Measurements from ENCODE around the gene TUNAR. TPM values are rescaled to one million over a fixed set of nuclear protein-coding genes. Genes with fewer than 3 reads are reported as not detected.

Gene TUNAR
- total RNA-seq, 1 experiment from 2014 or later = not detected

DNA sequence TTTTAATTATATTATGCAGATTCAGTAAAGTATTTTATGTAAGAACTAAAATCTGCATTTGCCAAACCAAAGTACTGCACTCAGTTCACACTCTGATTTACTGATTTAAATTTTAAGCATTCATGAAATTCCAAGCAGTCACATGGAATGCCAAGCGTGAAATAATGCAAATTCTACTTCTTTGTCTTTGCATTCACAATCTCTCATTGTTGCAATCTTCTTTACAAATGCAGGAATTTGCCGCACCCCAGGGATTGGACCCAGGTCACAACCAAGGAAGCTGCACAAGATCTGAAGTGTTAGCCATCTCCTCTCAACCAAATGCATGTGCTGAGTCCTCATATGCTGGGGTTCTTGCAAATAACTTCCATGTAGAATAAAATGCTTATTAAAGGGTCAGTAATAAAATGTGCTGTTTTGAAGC is 71.9 kb downstream of the TUNAR start:
- H3K4me1 ChIP-seq (ENCODE audit: insufficient read depth, low read length) = no peaks in the 10 kb centered on the region
- no peak overlapping the region for H3K27ac ChIP-seq (ENCODE audit: low read length)
- H2AFZ ChIP-seq (ENCODE audit: low read length) = no peak overlapping the region
- DNase-seq (no peak), ATAC-seq (no peak)
- H3K9ac ChIP-seq (ENCODE audit: low read length) = no peak overlapping the region
- no peak overlapping the region for H3K4me3 ChIP-seq (ENCODE audit: low read length)
- no peaks in the 10 kb centered on the region for H3K79me2 ChIP-seq (ENCODE audit: low read length)
- H3F3A ChIP-seq (ENCODE audit: low read length, unreplicated experiment) = no peaks in the 10 kb centered on the region
- BruUV-seq (replicated peaks) = no TSS peak
- intact Hi-C loops (cut with micrococcal nuclease) = no loop called here
- POLR2A ChIA-PET (ENCODE audit: unreplicated experiment) = no interaction called here
- H3K4me2 ChIP-seq (ENCODE audit: low read length) = no peak overlapping the region
- no peaks in the 10 kb centered on the region for H3K36me3 ChIP-seq (ENCODE audit: low read depth, low read length)
- no peaks in the 10 kb centered on the region for H3K9me3 ChIP-seq (ENCODE audit: low read length)
- no peaks in the 10 kb centered on the region for H3K9me2 ChIP-seq (replicated peaks; ENCODE audit: low read length)
- TF ChIP-seq, protein P1, sequence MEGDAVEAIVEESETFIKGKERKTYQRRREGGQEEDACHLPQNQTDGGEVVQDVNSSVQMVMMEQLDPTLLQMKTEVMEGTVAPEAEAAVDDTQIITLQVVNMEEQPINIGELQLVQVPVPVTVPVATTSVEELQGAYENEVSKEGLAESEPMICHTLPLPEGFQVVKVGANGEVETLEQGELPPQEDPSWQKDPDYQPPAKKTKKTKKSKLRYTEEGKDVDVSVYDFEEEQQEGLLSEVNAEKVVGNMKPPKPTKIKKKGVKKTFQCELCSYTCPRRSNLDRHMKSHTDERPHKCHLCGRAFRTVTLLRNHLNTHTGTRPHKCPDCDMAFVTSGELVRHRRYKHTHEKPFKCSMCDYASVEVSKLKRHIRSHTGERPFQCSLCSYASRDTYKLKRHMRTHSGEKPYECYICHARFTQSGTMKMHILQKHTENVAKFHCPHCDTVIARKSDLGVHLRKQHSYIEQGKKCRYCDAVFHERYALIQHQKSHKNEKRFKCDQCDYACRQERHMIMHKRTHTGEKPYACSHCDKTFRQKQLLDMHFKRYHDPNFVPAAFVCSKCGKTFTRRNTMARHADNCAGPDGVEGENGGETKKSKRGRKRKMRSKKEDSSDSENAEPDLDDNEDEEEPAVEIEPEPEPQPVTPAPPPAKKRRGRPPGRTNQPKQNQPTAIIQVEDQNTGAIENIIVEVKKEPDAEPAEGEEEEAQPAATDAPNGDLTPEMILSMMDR (conservative IDR thresholded peaks at IDR 0.05; ENCODE audit: low read depth, low read length) = no peak
- no peak for TF ChIP-seq EZH2phosphoT487 (IDR thresholded peaks at IDR 0.05; ENCODE audit: borderline replicate concordance, low read length)
- no peak for TF ChIP-seq EZH2 (IDR thresholded peaks at IDR 0.05; ENCODE audit: low read length, unreplicated experiment)
- H3K27me3 ChIP-seq (ENCODE audit: low read length) = no peaks in the 10 kb centered on the region
- H4K20me1 ChIP-seq (ENCODE audit: low read length) = no peaks in the 10 kb centered on the region
- CTCF ChIA-PET = no interaction called here

DNA sequence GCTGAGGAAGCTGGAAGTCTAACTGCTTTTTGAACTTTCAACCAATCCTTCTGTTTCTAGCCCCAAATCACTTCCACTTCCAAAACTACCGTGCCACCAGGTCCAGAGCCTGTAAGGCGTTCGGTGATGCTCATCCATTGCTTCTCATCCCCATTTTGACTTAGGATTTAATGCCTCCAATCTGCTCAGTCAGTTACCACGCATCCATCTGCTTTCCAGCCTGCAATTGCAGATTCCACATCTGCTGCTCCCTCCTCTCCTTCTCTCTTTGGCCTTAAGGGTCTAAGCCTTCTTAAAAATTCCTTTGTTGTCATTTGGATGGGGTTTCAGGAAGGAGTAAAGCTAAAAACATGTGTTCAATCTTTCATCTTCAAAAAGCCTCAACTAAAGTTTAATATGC is 74.7 kb downstream of the TUNAR start:
- no peak overlapping the region for H3K4me3 ChIP-seq (ENCODE audit: low read length)
- ATAC-seq (no peak), DNase-seq (no peak)
- H3K4me2 ChIP-seq (ENCODE audit: low read length) = no peak overlapping the region
- H4K20me1 ChIP-seq (ENCODE audit: low read length) = no peaks in the 10 kb centered on the region
- no peaks in the 10 kb centered on the region for H3K79me2 ChIP-seq (ENCODE audit: low read length)
- POLR2A ChIA-PET (ENCODE audit: unreplicated experiment) = no interaction called here
- no peaks in the 10 kb centered on the region for H3K9me2 ChIP-seq (replicated peaks; ENCODE audit: low read length)
- H3K9ac ChIP-seq (ENCODE audit: low read length) = no peak overlapping the region
- H2AFZ ChIP-seq (ENCODE audit: low read length) = no peak overlapping the region
- no peak overlapping the region for H3K27ac ChIP-seq (ENCODE audit: low read length)
- no peaks in the 10 kb centered on the region for H3K4me1 ChIP-seq (ENCODE audit: insufficient read depth, low read length)
- no TSS peak for BruUV-seq (replicated peaks)
- TF ChIP-seq EZH2phosphoT487 (IDR thresholded peaks at IDR 0.05; ENCODE audit: borderline replicate concordance, low read length) (no peak), EZH2 (IDR thresholded peaks at IDR 0.05; ENCODE audit: low read length, unreplicated experiment) (no peak)
- TF ChIP-seq, protein P1 (conservative IDR thresholded peaks at IDR 0.05; ENCODE audit: low read depth, low read length) = no peak
- CTCF ChIA-PET = no interaction called here
- H3K9me3 ChIP-seq (ENCODE audit: low read length) = no peaks in the 10 kb centered on the region
- intact Hi-C loops (cut with micrococcal nuclease) = no loop called here
- no peaks in the 10 kb centered on the region for H3K27me3 ChIP-seq (ENCODE audit: low read length)
- H3F3A ChIP-seq (ENCODE audit: low read length, unreplicated experiment) = no peaks in the 10 kb centered on the region
- H3K36me3 ChIP-seq (ENCODE audit: low read depth, low read length) = no peaks in the 10 kb centered on the region

DNA sequence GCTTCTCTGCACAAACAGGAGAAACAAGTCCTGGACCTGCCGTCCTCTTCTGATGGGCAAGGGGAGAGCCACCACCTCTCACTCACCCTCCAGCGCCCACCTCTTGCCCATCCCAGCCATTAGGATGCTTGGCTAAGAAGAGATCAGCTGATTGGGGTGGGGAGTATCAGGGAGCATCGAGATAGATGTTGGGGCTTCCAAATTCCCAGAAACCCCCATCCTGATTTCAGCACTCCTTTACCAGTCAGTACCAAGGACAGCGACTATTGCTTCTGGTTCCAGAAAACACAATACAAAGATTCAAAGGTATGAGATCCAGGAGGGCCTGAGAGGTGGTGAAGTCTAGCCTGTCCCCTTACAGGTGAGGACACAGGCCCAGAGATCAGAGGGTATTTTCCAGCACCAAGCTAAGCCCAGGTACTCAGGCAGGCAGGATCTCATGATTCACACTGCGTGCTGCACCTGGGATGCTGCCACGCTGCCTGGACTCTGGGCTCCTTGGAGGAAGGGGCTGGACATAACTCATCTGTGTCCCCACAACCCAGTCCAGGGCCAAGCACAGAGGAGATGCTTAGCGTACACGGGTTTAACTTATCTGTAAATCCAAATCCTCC is 76.6 kb downstream of the TUNAR start:
- no peak overlapping the region for H3K27ac ChIP-seq (ENCODE audit: low read length)
- no TSS peak for BruUV-seq (replicated peaks)
- H3F3A ChIP-seq (ENCODE audit: low read length, unreplicated experiment) = no peaks in the 10 kb centered on the region
- no peak overlapping the region for H3K4me2 ChIP-seq (ENCODE audit: low read length)
- CTCF ChIA-PET = no interaction called here
- no peaks in the 10 kb centered on the region for H3K36me3 ChIP-seq (ENCODE audit: low read depth, low read length)
- no peaks in the 10 kb centered on the region for H3K79me2 ChIP-seq (ENCODE audit: low read length)
- no peaks in the 10 kb centered on the region for H3K9me2 ChIP-seq (replicated peaks; ENCODE audit: low read length)
- H2AFZ ChIP-seq (ENCODE audit: low read length) = no peak overlapping the region
- no peaks in the 10 kb centered on the region for H3K4me1 ChIP-seq (ENCODE audit: insufficient read depth, low read length)
- no peaks in the 10 kb centered on the region for H4K20me1 ChIP-seq (ENCODE audit: low read length)
- no peak for ATAC-seq
- H3K9ac ChIP-seq (ENCODE audit: low read length) = no peak overlapping the region
- no peak for TF ChIP-seq EZH2 (IDR thresholded peaks at IDR 0.05; ENCODE audit: low read length, unreplicated experiment)
- TF ChIP-seq, protein P1 (conservative IDR thresholded peaks at IDR 0.05; ENCODE audit: low read depth, low read length) = no peak
- TF ChIP-seq EZH2phosphoT487 (IDR thresholded peaks at IDR 0.05; ENCODE audit: borderline replicate concordance, low read length) = no peak
- POLR2A ChIA-PET (ENCODE audit: unreplicated experiment) = no interaction called here
- no peaks in the 10 kb centered on the region for H3K9me3 ChIP-seq (ENCODE audit: low read length)
- no peak overlapping the region for H3K4me3 ChIP-seq (ENCODE audit: low read length)
- intact Hi-C loops (cut with micrococcal nuclease) = no loop called here
- H3K27me3 ChIP-seq (ENCODE audit: low read length) = no peaks in the 10 kb centered on the region
- DNase-seq = no peak

All from PC-3 (cell line).